HG03571 (cell line): ENCODE data around the gene RHOXF1.
"Not testable (repeated sequence)": the region's sequence is repeated elsewhere in the genome, so short reads cannot be mapped to it uniquely, and the experiment has no call there.

Source experiments
- ATAC-seq: cut with Tn5 transposase; IDR thresholded peaks from one replicate; pipeline ENCODE4 v1.9.1; 2021; ENCODE audit not compliant: unreplicated experiment

RHOXF1 gene, protein sequence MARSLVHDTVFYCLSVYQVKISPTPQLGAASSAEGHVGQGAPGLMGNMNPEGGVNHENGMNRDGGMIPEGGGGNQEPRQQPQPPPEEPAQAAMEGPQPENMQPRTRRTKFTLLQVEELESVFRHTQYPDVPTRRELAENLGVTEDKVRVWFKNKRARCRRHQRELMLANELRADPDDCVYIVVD

DNA sequence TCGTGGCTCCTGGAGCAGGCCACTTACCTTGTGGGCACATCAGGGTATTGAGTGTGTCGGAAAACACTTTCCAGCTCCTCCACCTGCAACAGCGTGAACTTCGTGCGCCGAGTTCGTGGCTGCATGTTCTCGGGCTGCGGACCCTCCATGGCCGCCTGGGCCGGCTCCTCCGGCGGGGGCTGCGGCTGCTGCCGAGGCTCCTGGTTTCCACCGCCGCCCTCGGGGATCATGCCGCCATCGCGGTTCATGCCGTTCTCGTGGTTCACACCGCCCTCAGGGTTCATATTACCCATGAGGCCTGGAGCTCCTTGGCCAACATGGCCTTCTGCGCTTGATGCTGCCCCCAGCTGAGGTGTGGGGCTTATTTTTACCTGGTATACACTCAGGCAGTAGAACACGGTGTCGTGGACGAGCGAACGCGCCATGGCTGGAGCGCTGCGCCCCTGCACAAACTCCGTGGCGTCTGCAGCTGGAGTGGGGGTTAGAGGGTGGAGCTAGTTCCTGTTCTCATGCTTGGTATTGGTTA is at the start of gene RHOXF1:
RHOXF1 (minus strand) TSS at position 476 of the 526 bp plus-strand sequence; CDS start at position 425, 51 bp downstream.
- no peak for ATAC-seq

DNA sequence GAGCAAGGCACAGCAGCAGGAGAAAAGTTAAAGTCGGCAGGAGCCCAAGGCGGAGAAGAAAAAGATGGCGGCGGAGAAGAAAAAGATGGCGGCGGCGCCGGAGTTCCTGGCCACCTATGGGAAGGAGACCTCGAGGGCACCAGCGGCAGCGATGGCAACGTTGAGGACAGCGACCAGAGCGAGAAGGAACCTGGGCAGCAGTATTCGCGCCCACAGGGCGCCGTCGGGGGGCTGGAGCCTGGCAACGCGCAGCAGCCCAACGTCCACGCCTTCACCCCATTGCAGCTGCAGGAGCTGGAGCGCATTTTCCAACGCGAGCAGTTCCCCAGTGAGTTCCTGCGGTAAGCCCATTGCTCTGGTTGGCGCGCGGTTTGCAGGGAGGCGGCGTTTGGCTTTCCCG is 43.4 kb upstream of the RHOXF1 start:
- ATAC-seq: not testable (repeated sequence)

DNA sequence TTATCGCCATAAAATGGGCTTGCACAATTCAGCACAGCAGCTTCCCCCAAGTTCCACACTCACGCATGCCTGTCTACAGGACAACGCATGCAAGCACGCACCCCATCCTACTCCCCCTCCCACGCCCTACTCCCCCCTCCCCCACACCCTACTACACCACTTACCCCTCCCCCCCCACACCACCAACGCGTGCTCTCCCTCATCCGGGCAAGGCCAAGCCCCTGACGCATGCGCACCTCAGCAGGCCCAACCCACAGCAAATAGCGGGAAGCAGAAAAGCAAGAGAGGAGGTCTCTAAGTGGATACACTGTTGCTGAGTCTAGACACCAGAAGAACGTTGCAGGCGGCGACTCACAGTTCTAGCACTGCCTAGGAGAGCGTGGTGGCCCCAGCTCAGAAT is 42.6 kb upstream of the RHOXF1 start, which contains the start of gene RHOXF2:
RHOXF2 (plus strand) TSS at position 301 of the 400 bp plus-strand sequence. CDS start 138 bp downstream, outside the sequence.
- not testable (repeated sequence) for ATAC-seq

DNA sequence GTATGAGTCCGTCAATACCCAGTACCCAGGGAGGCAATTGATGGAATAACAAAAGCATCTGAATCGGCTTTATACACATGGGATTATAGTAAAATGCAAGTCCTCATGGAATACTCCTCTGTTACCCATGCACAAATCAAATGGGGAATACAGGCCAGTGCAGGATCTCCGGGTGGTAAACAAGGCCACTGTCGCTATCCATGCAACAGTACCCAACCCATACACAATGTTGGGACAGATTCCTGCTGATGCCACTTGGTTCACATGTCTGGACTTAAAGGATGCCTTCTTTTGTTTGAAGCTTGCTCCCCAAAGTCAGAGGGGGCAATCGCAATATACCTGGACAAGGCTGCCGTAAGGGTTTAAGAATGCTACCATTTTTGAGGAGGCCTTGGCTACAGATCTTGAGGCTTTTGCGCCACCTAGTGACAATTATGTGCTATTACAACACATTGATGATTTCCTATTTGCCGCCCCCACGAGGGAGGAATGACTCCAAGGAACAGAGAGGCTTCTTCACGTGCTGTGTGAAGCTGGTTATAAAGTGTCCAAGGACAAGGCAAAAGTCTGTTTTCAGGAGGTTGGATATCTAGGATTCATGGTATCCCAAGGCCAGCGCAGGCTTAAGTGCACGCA is 34.5 kb upstream of the RHOXF1 start:
- ATAC-seq: not testable (repeated sequence)

DNA sequence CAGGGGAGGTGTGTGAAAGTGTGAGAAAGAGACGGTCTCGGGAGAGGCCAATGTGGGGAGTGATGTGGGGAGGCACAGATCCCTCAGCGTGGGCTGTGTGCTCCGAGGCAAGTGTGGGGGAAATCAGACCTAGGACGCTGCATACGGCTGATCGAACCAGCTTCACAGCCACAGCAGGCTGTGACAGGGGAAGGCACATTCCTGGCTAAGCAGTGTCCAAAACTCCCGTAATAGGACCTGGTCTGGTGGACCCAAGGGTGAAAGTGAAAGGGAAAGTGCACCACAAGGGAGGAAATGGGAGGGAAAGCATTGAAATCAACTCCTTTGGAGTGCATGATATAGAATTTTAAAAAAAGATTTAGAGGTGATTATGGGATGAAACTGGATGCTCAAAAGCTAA is 31.8 kb upstream of the RHOXF1 start:
- ATAC-seq: no peak

DNA sequence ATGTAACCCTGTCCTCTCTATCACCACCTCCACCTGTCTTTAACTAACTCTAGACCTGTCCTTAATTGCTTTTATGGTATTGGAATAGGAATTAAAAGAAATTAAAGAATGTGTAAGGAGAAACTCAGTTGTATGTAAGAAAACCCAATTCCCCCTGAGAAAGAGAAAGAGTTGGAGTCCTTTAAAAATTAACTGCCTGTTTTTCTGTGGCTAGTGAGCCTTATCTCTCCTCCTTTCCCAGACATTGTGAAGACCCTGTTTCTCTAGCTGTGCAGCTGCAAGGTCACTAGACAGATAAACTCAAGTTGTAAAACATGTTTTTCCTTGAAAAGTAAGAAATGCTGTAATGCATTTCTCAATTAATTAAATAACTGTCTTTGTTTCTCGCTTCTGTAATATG is 30.6 kb upstream of the RHOXF1 start:
- ATAC-seq: not testable (repeated sequence)

DNA sequence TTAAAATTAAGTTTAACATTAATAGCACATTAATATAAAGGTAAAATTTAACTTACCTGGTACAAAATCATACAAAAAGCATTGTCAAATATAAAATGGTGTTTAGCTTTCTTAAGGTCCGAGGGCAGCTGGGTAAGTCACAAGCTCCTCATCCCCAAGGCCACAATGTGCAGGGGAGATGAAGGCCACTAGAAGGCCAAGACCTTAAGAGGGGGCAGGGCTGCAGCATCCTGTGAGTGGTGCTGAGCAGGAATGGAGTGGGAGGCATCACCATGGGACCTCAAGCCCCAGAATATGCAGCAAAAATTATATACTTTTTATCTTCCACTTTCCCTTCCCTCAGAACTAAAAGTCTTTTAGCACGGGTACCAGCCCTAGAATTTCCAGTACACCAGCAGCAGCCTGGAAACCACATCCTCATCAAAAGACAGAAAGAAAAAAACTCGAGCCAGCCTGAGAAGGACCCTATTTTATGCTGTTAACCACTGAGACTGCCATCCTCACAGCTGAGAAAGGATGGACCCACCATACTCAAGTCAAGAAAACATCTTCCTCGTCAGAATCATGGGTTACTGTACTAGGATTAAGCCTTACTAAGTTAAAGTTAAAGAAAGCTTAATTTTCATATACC is 29.7 kb upstream of the RHOXF1 start:
- ATAC-seq: no peak

DNA sequence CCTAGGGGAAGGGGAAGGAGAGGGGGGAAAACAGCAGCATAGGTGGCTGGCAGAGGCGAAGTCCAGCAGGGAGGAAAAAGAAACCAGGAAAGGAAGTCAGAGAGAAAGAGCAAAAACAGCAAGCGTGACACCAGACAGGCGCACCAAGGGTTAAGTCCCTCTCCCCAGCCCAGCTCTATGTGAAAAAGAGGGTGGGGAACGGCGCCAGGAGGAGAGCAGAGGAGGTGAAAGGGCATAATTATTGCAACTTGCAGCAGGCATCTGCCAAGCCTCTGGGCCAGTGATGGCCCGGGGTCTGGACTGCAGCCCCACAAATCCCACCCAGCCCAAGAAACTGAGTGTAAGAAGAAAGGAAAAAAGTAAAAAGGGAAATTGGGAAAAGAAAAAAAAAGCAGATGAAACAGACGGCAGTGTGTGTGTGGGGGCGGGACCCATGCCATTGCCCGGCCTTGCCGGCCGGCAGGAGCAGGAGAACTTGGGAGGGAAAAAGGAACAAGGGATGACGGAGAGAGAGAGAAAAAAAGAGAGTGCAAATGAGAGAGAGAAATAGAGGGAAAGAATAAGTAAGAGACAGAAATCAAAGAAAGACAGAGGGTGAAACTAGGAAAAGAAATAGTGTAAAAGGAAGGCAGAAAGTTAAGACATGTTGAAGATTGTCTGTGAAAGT is 28.6 kb upstream of the RHOXF1 start:
- ATAC-seq: no peak

DNA sequence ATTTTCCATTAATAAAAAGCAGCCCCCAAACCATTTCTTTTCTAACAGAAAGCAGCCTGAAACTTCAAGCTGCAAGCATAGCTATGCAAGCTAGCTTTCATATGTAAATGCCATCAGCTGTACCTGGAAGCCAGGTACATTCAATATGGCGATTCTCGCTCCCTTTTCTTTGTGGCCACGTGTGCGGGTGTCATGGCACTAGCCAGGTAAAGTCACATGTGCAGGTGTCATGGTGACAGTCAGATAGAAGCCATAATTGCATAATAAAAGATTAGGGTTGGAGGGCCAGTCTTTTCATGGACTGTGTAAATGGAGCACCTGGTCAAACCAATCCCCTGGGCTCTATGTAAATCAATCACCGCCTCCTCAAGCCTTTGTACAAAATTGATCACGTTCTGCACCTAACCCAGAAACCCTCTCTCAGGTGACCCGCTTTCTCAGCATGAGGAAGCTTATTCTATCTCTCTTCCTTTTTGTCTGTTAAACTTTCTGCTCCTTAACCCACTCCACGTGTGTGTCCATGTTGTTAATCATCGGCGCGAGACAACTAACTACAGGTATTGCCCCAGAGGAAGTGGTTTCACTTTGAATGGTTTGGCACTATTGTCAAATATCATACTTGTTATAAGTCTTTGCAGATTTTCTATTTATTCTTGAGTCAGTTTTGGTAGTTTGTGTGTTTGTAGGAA is 24.7 kb upstream of the RHOXF1 start:
- no peak for ATAC-seq

DNA sequence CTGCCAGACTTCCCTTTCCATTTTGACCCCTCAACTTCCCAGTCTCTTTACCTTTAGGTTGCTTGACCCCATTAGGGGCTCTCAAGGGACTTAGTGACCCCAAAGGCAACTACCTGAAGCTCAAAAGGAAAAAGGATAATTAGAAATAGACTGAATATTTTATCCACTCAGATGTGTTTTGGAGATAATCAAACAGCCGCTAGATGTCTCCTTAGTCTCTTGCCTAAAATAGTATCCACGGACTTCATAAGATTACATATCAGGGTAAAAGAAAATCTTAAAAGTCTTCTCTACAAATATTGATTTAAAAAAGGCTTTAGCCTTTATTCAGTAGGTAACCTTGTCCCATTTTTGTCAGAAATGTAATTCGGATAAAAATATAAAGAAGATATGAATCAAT is 21.7 kb upstream of the RHOXF1 start:
- ATAC-seq: no peak

DNA sequence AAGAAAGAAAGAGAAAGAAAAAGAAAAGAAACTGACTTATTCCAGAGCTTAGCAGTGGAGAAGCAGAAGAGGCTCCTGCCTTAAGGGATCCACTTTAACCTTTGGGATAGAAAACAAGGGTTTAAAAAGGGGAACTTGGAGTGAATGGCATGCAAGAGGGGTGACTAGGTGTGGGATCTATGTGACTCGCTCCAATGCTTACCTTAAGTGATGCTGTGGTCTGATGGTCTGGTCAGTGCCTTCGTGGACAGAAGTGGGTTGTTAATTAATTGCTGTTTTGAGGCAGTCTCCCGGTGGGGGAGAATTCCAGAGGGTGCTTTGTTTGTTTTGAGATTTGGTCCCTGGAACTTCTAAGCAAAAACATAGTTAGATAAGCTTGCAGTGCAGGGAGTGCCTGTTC is 21.1 kb upstream of the RHOXF1 start:
- ATAC-seq: no peak

DNA sequence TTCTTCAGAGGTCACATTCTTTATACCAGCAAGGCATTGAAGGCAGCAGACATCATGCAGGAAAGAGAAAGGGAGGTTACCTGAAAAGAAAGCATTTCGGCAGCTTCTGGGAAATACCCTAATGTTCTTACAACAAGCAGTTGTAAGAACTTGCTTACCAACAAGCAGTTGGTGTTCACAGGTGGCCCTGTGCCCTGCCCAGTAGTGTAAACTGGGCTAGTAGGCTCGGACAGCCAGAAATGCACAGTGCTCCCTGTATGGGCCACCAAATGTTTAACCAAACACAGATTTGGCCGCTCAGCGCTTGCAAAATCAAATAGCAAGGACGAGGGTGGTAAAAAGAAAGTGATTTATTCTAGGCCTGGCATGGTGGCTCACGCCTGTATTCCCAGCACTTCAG is 20.4 kb upstream of the RHOXF1 start:
- no peak for ATAC-seq

DNA sequence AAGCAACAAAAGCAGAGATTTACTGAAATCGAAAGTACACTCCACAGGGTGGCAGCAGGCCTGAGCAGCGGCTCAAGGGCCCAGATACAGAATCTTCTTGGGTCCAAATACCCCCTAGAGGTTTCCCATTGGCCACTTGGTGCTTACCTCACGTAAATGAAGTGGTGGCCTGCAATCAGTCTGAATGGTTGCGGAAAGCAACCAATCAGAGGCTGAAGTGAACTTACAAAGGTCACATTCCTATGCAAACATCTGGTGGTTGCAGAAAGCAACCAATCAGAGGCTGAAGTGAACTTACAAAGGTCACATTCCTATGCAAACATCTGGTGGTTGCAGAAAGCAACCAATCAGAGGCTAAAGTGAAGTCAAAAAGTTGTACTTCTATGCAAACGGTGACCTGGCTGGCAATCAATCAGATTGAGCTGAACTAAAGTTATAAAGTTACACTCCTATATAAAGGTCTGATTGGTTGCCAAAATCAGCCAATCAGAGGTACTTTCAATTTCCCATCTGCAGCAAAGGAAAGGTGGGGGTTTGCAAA is 12.7 kb upstream of the RHOXF1 start:
- ATAC-seq: not testable (repeated sequence)

DNA sequence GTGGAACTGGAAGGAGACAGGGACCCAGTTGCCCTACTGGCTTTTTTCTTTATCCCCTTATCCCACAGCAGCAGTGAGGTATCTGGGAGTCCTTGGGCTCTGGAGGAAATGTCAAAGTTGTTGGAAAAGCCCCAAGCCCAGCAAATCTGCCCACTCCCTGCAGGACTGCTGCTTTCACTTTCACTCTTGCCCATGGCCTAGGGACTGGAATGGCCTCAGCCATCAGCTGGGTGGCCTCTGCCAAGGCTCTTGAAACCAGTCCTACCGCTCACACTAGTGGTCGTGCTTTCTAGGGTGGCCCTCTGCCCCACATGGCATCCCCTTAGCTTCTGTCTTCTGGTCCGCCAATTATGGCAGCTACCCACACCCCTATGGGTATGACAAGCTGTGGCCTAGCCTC is 9.7 kb upstream of the RHOXF1 start:
- ATAC-seq: no peak

DNA sequence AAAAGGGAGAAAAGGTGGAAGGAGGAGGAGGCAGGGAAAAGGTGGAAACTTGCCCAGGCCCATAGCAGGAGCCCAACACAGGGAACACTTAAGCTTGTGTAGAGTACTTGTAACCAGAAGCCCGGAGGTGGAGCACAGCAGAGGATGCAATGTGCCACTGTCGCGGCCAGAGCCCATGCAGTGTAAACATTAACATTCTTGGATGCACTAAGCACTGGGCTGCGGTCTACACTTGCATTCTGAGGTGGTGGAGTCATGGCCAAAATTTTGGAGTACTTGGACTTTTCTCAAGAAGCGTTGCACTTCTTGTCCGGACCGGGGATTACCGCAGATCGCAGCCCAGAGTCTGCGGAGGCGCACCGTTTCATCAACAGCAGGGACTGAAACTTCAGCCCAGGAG is 4.5 kb upstream of the RHOXF1 start:
- ATAC-seq: no peak

DNA sequence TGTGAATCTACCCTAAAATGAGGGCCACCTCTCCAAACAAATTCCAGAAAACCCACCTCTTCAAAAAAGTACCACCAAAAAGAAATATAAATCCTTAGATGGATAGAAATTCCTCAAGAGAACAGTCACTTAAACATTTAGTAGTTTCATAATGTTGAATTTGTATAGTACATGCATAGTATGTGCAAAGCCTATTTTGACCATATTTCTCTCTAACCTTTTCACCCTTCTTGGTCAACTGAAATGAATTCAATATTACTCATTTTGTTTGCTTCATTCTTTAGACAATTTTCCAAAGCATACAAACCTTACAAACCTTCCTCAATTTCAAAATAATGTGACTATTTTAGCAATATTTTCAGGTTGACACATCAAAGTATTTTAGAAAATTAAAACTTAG is 4.1 kb downstream of the RHOXF1 start:
- ATAC-seq: no peak

DNA sequence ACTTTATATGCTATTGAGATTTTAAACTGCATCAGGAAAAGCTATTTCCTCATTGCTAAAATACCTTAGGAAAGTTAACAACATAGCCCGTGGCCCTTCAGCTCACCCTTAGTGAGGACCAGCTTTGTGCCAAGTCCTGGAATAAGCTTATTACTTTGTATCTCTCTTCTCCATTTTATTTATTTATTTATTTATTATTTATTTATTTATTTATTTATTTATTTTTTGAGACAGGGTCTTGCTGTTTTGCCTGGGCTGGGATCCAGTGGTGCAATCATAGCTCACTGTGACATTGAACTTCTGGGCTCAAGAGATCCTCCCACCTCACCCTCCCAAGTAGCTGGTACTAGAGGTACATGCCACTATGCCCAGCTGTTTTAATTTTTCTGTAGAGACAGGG is 6.3 kb downstream of the RHOXF1 start:
- no peak for ATAC-seq

DNA sequence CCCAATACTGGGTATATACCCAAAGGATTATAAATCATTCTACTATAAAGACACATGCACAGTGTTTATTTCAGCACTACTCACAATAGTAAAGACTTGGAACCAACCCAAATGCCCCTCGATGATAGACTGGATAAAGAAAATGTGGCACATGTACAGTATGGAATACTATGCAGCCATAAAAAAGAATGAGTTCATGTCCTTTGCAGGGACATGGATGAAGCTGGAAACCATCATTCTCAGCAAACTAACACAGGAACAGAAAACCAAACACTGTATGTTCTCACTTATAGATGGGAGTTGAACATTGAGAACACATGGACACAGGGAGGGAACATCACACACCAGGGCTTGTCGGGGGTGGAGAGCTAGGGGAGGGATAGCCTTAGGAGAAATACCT is 11.0 kb downstream of the RHOXF1 start:
- not testable (repeated sequence) for ATAC-seq

DNA sequence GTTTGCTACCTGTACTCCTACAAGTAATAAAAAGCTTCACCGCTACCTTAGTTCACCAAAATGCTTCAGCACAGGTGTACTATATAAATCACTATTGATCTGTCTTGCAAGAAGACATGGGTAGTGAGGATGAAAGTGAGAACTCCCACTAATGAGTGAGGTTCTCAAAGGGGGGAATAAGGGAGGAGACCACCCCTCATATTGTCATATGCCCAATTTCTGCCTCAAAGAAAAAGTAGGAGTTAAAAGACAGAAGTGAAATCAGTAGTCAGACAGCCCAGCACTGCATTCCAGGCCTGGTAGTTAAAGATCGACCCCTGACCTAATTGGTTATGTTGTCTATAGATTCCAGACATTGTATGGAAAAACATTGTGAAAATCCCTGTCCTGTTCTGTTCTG is 14.7 kb downstream of the RHOXF1 start:
- ATAC-seq: not testable (repeated sequence)

DNA sequence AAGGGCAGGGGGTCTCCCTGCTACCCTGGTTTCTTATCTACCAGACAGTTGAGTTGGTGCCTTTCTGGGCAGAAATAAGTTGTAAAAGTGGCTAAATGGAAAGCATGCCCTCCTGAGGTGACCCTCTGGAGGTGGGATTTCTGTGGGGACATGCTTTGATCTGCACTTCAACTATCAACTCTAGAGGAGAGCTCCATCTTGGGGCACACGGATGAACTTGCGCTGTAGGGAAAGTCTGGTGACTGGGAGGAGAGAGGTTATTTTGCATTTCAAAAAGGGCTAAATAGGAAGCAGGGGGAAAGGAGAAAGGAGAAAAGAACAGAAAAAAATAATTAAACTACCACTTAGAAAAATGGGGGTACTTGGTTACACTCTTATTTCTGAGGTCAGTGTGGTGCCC is 25.5 kb downstream of the RHOXF1 start:
- no peak for ATAC-seq
